ENCODE measurements around the gene ARSG. TPM values are rescaled to one million over a fixed set of nuclear protein-coding genes. Genes with fewer than 3 reads are reported as not detected.

Gene ARSG
- total RNA-seq, 1 donor from 2014 or later, result 2.4 TPM

- no peak for DNase-seq (ENCODE audit: low read depth in 2 of 2)
Observed at GRCh38 chr17:68449021-68449739, 157.9 kb downstream of the ARSG start.

GRCh38 chr17:68450391-68450790 lies 159.1 kb downstream of the ARSG start:
- no peak for DNase-seq (ENCODE audit: low read depth in 2 of 2)

- DNase-seq (ENCODE audit: low read depth in 2 of 2), result no peak
Observed at GRCh38 chr17:68450801-68451200, 159.5 kb downstream of the ARSG start.

GRCh38 chr17:68451670-68452354 lies 160.5 kb downstream of the ARSG start:
- no peak for DNase-seq (ENCODE audit: low read depth in 2 of 2)

- DNase-seq (ENCODE audit: low read depth in 2 of 2), result peak in 1 of 2 donors; percentile 44
Observed at GRCh38 chr17:68452724-68453290, 161.5 kb downstream of the ARSG start.

GRCh38 chr17:68453991-68454665 lies 162.8 kb downstream of the ARSG start:
- no peak for DNase-seq (ENCODE audit: low read depth in 2 of 2)

- no peak for DNase-seq (ENCODE audit: low read depth in 2 of 2)
Observed at GRCh38 chr17:68455901-68456338, 164.6 kb downstream of the ARSG start.

GRCh38 chr17:68456339-68457167 lies 165.3 kb downstream of the ARSG start:
- DNase-seq (ENCODE audit: low read depth in 2 of 2), result peak; percentile 84 to 91

- DNase-seq (ENCODE audit: low read depth in 2 of 2), result no peak
Observed at GRCh38 chr17:68457168-68457538, 165.9 kb downstream of the ARSG start, which contains the start of gene WIPI1. WIPI1 (minus strand) TSS chr17:68457496; CDS start chr17:68457421, 75 bp downstream.

- peak; percentile 99 for DNase-seq (ENCODE audit: low read depth in 2 of 2)
Observed at GRCh38 chr17:68457539-68458259, 166.4 kb downstream of the ARSG start.

GRCh38 chr17:68458260-68459036 lies 167.2 kb downstream of the ARSG start:
- no peak for DNase-seq (ENCODE audit: low read depth in 2 of 2)

GRCh38 chr17:68459037-68459639 lies 167.8 kb downstream of the ARSG start:
- no peak for DNase-seq (ENCODE audit: low read depth in 2 of 2)

- DNase-seq (ENCODE audit: low read depth in 2 of 2), result no peak
Observed at GRCh38 chr17:68460146-68460545, 168.9 kb downstream of the ARSG start.

GRCh38 chr17:68460715-68461114 lies 169.4 kb downstream of the ARSG start:
- DNase-seq (ENCODE audit: low read depth in 2 of 2), result no peak

- DNase-seq (ENCODE audit: low read depth in 2 of 2), result no peak
Observed at GRCh38 chr17:68461122-68461539, 169.8 kb downstream of the ARSG start.

- peak in 1 of 2 donors; percentile 56 for DNase-seq (ENCODE audit: low read depth in 2 of 2)
Observed at GRCh38 chr17:68461589-68461988, 170.3 kb downstream of the ARSG start.

- peak; percentile 80 to 85 for DNase-seq (ENCODE audit: low read depth in 2 of 2)
Observed at GRCh38 chr17:68462381-68463210, 171.3 kb downstream of the ARSG start.

Data from lung microvascular endothelial cell (primary cell).